B cell (primary cell): ENCODE data around the gene CXCL12. TPM values are rescaled to one million over a fixed set of nuclear protein-coding genes. Genes with fewer than 3 reads are reported as not detected.

Source experiments
- ATAC-seq: fragments of 200-7000 bp; cut with Tn5 transposase; one replicate; pipeline ENCODE4 v1.10.0; 2021; ENCODE audit warnings: low read depth, mild to moderate bottlenecking, moderate number of reproducible peaks, moderate library complexity
- CTCF ChIA-PET: fragments of 350-600 bp; sonication (Branson Sonifier 250); formaldehyde crosslinking; loops from one replicate; lab custom pipeline; 2021; ENCODE audit warnings: antibody characterized with exemption, inconsistent platforms; lab: Charles Lee
- POLR2A ChIA-PET: fragments of 350-600 bp; sonication (Branson Sonifier 250); formaldehyde crosslinking; loops from one replicate; lab custom pipeline; 2021; ENCODE audit warnings: antibody characterized with exemption; lab: Charles Lee
- DNase-seq: peaks from one replicate; pipeline ENCODE4 v3.0.0; 2013
- H2AFZ ChIP-seq: 2 replicates; pipeline ENCODE4 v1.6.1; 2012; ENCODE audit warnings: mild to moderate bottlenecking, low read depth, low read length; ENCODE audit not compliant: insufficient read depth, poor library complexity, severe bottlenecking
- H3K27ac ChIP-seq, 2 donors: 1 replicate in 1 of 2; 2 replicates in 1 of 2; pipeline ENCODE4 v1.5.1; 2012 to 2013; ENCODE audit warnings: low read length in 2 of 2, mild to moderate bottlenecking in 2 of 2, moderate library complexity in 1 of 2
- H3K27me3 ChIP-seq, 4 experiments: fragments of 200-600 bp in 1 of 4; sonication (generic) in 1 of 4; replicated peaks in 1 of 4; 1 replicate in 2 of 4; 2 replicates in 2 of 4; pipeline versions ENCODE4 v1.6.1 to v1.7.0; 2013 to 2016; ENCODE audit warnings: low read length in 3 of 4, mild to moderate bottlenecking in 2 of 4, mixed read lengths in 1 of 4, moderate library complexity in 1 of 4; ENCODE audit not compliant: insufficient read depth in 4 of 4, control insufficient read depth in 3 of 4; ENCODE audit errors: control extremely low read depth in 1 of 4
- H3K36me3 ChIP-seq, 2 experiments: replicated peaks in 1 of 2; 1 replicate in 1 of 2; 2 replicates in 1 of 2; pipeline versions ENCODE4 v1.6.1 to v1.7.1; 2013; ENCODE audit warnings: low read length in 1 of 2; ENCODE audit not compliant: insufficient read depth in 2 of 2, control insufficient read depth in 1 of 2; ENCODE audit errors: control extremely low read depth in 1 of 2, extremely low read depth in 1 of 2
- H3K4me1 ChIP-seq, 2 donors: fragments of 200-600 bp in 1 of 2; sonication (generic) in 1 of 2; 1 replicate in 1 of 2; 2 replicates in 1 of 2; pipeline versions ENCODE4 v1.5.1 to v1.6.1; 2013 to 2017; ENCODE audit warnings: low read length in 2 of 2; ENCODE audit not compliant: control insufficient read depth in 2 of 2, insufficient read depth in 2 of 2
- H3K4me2 ChIP-seq: replicated peaks from 2 replicates; pipeline ENCODE3; 2012; ENCODE audit warnings: mild to moderate bottlenecking, low read depth, low read length; ENCODE audit not compliant: poor library complexity, severe bottlenecking
- H3K4me3 ChIP-seq, 5 experiments: fragments of 200-600 bp in 1 of 5; sonication (generic) in 1 of 5; 1 replicate in 3 of 5; 2 replicates in 2 of 5; pipeline versions ENCODE4 v1.5.1 to v1.7.0; 2011 to 2016; ENCODE audit warnings: low read length in 4 of 5, mild to moderate bottlenecking in 4 of 5, low read depth in 2 of 5, control low read depth in 1 of 5, moderate library complexity in 1 of 5; ENCODE audit not compliant: insufficient read depth in 1 of 5; ENCODE audit errors: control extremely low read depth in 1 of 5, extremely low read depth in 1 of 5
- H3K79me2 ChIP-seq: fragments of 200-600 bp; sonication (generic); one replicate; pipeline ENCODE4 v1.6.0; 2016; ENCODE audit warnings: low read length; ENCODE audit not compliant: control insufficient read depth, insufficient read depth
- H3K9ac ChIP-seq: fragments of 200-600 bp; sonication (generic); 2 replicates; pipeline ENCODE4 v1.6.1; 2017; ENCODE audit warnings: mild to moderate bottlenecking, low read length, moderate library complexity
- H3K9me3 ChIP-seq, 3 donors: one replicate each; pipeline versions ENCODE4 v1.6.1 to v1.7.1; 2013; ENCODE audit warnings: low read length in 2 of 3; ENCODE audit not compliant: control insufficient read depth in 2 of 3, insufficient read depth in 1 of 3; ENCODE audit errors: control extremely low read depth in 1 of 3
- H4K20me1 ChIP-seq: 2 replicates; pipeline ENCODE4 v1.6.0; 2012; ENCODE audit warnings: mild to moderate bottlenecking, low read length; ENCODE audit not compliant: insufficient read depth, control insufficient read depth, poor library complexity, severe bottlenecking
- H3K27ac Mint-ChIP-seq: one replicate; pipeline ENCODE4 v1.8.0; 2021; ENCODE audit warnings: mixed read lengths
- H3K27me3 Mint-ChIP-seq: one replicate; pipeline ENCODE4 v1.8.0; 2021; ENCODE audit warnings: mixed read lengths
- H3K4me1 Mint-ChIP-seq: one replicate; pipeline ENCODE4 v1.8.0; 2021; ENCODE audit warnings: mixed read lengths
- H3K4me3 Mint-ChIP-seq: one replicate; pipeline ENCODE4 v1.8.0; 2021; ENCODE audit warnings: mixed read lengths
- H3K9me3 Mint-ChIP-seq: one replicate; pipeline ENCODE4 v1.8.0; 2022; ENCODE audit warnings: mixed read lengths; ENCODE audit not compliant: insufficient read depth
- EZH2 ChIP-seq: IDR thresholded peaks from 2 replicates; pipeline ENCODE4 v1.6.1; 2012; ENCODE audit warnings: borderline replicate concordance, low read depth, mild to moderate bottlenecking, moderate library complexity, low read length; ENCODE audit not compliant: insufficient read depth, poor library complexity, severe bottlenecking
- WGBS: methylation state at CpG from one replicate; pipeline ENCODE4 v1.1.5; 2013; ENCODE audit warnings: missing lambda C conversion rate; ENCODE audit not compliant: insufficient coverage; 5-methylcytosine and 5-hydroxymethylcytosine counted together
- intact Hi-C: fragments of 100-400 bp; cut with micrococcal nuclease; formaldehyde crosslinking; loops from one replicate; pipeline ENCODE4 v1.10.0; 2022
- polyA plus RNA-seq: library from polyadenylated mRNA; depleted of rRNA; stranded (reverse); fragments of >200 nt; gene quantifications from 2 replicates; pipeline ENCODE4 v1.2.3, GENCODE V29; 2012
- total RNA-seq, 2 donors: library from RNA; stranded (reverse); fragments of 120-200 nt in 1 of 2; gene quantifications; 1 replicate in 1 of 2; 2 replicates in 1 of 2; pipeline versions ENCODE4 v1.2.3 to v1.2.4, GENCODE V29; 2013 to 2022
- TF ChIP-seq, protein P1 (sequence below): fragments of 200-600 bp; IDR thresholded peaks from one replicate; pipeline ENCODE4 v1.8.0; 2022; ENCODE audit warnings: antibody characterized with exemption, mild to moderate bottlenecking

Gene CXCL12
- total and polyA plus RNA-seq, 2 donors (not counting 1 experiment from before 2014, with no cell fraction given), result not detected

- CTCF ChIA-PET, result no interaction called here
- DNase-seq (no peak), ATAC-seq (no peak)
- Histone ChIP-seq H3K4me2 (no peak overlapping the region), H3K27me3 (no peaks in the 10 kb centered on the region), H4K20me1 (no peaks in the 10 kb centered on the region), H3K9ac (no peak overlapping the region), H3K4me3 (no peak overlapping the region), H3K79me2 (no peaks in the 10 kb centered on the region), H3K4me1 (no peaks in the 10 kb centered on the region), H3K27ac (no peak overlapping the region), H2AFZ (no peak overlapping the region), H3K9me3 (peaks cover 0 to 6% (median 0%) of the 10 kb centered on the region in 3 donors), H3K36me3 (no peaks in the 10 kb centered on the region)
- no peaks in the 10 kb centered on the region for H3K4me1 Mint-ChIP-seq
- WGBS, result 100% methylated on average over 4 of the region's 8 CpGs
- peaks cover 9% of the 10 kb centered on the region for H3K27me3 Mint-ChIP-seq
- peaks cover 3% of the 10 kb centered on the region for H3K9me3 Mint-ChIP-seq
- POLR2A ChIA-PET, result no interaction called here
- H3K4me3 Mint-ChIP-seq, result no peak overlapping the region
- H3K27ac Mint-ChIP-seq, result no peak overlapping the region
- intact Hi-C loops, result no loop called here
- TF ChIP-seq, protein P1, sequence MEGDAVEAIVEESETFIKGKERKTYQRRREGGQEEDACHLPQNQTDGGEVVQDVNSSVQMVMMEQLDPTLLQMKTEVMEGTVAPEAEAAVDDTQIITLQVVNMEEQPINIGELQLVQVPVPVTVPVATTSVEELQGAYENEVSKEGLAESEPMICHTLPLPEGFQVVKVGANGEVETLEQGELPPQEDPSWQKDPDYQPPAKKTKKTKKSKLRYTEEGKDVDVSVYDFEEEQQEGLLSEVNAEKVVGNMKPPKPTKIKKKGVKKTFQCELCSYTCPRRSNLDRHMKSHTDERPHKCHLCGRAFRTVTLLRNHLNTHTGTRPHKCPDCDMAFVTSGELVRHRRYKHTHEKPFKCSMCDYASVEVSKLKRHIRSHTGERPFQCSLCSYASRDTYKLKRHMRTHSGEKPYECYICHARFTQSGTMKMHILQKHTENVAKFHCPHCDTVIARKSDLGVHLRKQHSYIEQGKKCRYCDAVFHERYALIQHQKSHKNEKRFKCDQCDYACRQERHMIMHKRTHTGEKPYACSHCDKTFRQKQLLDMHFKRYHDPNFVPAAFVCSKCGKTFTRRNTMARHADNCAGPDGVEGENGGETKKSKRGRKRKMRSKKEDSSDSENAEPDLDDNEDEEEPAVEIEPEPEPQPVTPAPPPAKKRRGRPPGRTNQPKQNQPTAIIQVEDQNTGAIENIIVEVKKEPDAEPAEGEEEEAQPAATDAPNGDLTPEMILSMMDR, result no peak
- no peak for TF ChIP-seq EZH2
Observed at GRCh38 chr10:44418637-44419036, 33.7 kb upstream of the CXCL12 start.

- Mint-ChIP-seq H3K27me3 (peaks cover 9% of the 10 kb centered on the region), H3K4me3 (no peak overlapping the region), H3K4me1 (no peaks in the 10 kb centered on the region), H3K27ac (no peak overlapping the region), H3K9me3 (peaks cover 3% of the 10 kb centered on the region)
- Histone ChIP-seq H3K9ac (no peak overlapping the region), H3K27ac (no peak overlapping the region), H3K4me2 (no peak overlapping the region), H3K36me3 (no peaks in the 10 kb centered on the region), H4K20me1 (no peaks in the 10 kb centered on the region), H2AFZ (no peak overlapping the region), H3K4me3 (no peak overlapping the region), H3K4me1 (no peaks in the 10 kb centered on the region), H3K9me3 (peaks cover 0 to 6% (median 0%) of the 10 kb centered on the region in 3 donors), H3K79me2 (no peaks in the 10 kb centered on the region), H3K27me3 (no peaks in the 10 kb centered on the region)
- intact Hi-C loops, result no loop called here
- CTCF ChIA-PET, result no interaction called here
- WGBS, result 90% methylated on average over 4 of the region's 4 CpGs
- no peak for DNase-seq
- ATAC-seq, result no peak
- POLR2A ChIA-PET, result no interaction called here
- TF ChIP-seq EZH2, result no peak
- TF ChIP-seq, protein P1, result no peak
Observed at GRCh38 chr10:44417761-44418160, 32.9 kb upstream of the CXCL12 start.
